Endothelial cell (in vitro differentiated cells): Measurements from ENCODE around the gene ELP2. TPM values are rescaled to one million over a fixed set of nuclear protein-coding genes. Genes with fewer than 3 reads are reported as not detected.

ENCODE experiments used
- DNase-seq: peaks from one replicate; pipeline ENCODE4 v3.0.0; 2021; ENCODE audit warnings: low spot score
- H3K27ac Mint-ChIP-seq: one replicate; pipeline ENCODE4 v1.8.0; 2021; ENCODE audit warnings: mixed read lengths, inconsistent platforms; ENCODE audit not compliant: unreplicated experiment
- H3K27me3 Mint-ChIP-seq: one replicate; pipeline ENCODE4 v1.8.0; 2021; ENCODE audit warnings: mild to moderate bottlenecking, moderate library complexity, mixed read lengths, inconsistent platforms; ENCODE audit not compliant: unreplicated experiment
- H3K36me3 Mint-ChIP-seq: one replicate; pipeline ENCODE4 v1.8.0; 2021; ENCODE audit warnings: mild to moderate bottlenecking, low read depth, mixed read lengths, inconsistent platforms; ENCODE audit not compliant: unreplicated experiment
- H3K4me1 Mint-ChIP-seq: one replicate; pipeline ENCODE4 v1.8.0; 2021; ENCODE audit warnings: mild to moderate bottlenecking, mixed read lengths, inconsistent platforms; ENCODE audit not compliant: unreplicated experiment
- H3K4me3 Mint-ChIP-seq: one replicate; pipeline ENCODE4 v1.8.0; 2021; ENCODE audit warnings: mild to moderate bottlenecking, mixed read lengths, inconsistent platforms; ENCODE audit not compliant: unreplicated experiment
- H3K9me3 Mint-ChIP-seq: one replicate; pipeline ENCODE4 v1.8.0; 2021; ENCODE audit warnings: mixed read lengths, inconsistent platforms; ENCODE audit not compliant: unreplicated experiment
- total RNA-seq: library from RNA; stranded (reverse); fragmentation: NEBNext Ultra II Directional; extraction: Animal tissue kit (Norgen Biotek cat#: 25700); gene quantifications from one replicate; pipeline ENCODE4 v1.2.1, GENCODE V29; 2021; ENCODE audit not compliant: unreplicated experiment
- TF ChIP-seq, protein P1 (sequence below): fragments of 200-600 bp; sonication (generic); IDR thresholded peaks from one replicate; pipeline ENCODE4 v1.5.0; 2021; ENCODE audit warnings: antibody characterized with exemption; ENCODE audit not compliant: unreplicated experiment

Gene ELP2
- total RNA-seq, 1 donor from 2014 or later = 90.5 TPM

DNA sequence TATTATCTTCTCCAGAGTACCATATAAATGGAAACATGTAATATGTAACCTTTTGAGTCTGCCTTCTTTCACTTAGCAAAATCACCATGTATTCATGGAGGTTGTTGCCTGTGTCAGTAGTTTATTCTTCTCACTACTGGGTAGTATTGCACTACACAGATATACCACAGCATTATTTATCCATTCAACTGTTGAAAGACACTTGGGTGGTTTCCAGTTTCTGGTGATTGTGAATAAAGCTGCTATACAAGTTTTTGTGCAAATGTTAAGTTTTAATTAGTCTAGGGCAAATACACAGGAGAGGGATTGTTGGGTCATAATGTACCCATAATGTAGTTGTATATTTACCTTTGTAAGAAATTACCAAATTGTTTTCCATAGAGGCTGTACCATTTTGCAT, 32.7 kb upstream of the ELP2 start:
- Mint-ChIP-seq H3K4me3 (no peak overlapping the region), H3K27ac (no peak overlapping the region), H3K9me3 (no peaks in the 10 kb centered on the region), H3K4me1 (peaks cover 25% of the 10 kb centered on the region), H3K27me3 (peaks cover 2% of the 10 kb centered on the region), H3K36me3 (no peaks in the 10 kb centered on the region)
- DNase-seq = no peak
- TF ChIP-seq, protein P1, sequence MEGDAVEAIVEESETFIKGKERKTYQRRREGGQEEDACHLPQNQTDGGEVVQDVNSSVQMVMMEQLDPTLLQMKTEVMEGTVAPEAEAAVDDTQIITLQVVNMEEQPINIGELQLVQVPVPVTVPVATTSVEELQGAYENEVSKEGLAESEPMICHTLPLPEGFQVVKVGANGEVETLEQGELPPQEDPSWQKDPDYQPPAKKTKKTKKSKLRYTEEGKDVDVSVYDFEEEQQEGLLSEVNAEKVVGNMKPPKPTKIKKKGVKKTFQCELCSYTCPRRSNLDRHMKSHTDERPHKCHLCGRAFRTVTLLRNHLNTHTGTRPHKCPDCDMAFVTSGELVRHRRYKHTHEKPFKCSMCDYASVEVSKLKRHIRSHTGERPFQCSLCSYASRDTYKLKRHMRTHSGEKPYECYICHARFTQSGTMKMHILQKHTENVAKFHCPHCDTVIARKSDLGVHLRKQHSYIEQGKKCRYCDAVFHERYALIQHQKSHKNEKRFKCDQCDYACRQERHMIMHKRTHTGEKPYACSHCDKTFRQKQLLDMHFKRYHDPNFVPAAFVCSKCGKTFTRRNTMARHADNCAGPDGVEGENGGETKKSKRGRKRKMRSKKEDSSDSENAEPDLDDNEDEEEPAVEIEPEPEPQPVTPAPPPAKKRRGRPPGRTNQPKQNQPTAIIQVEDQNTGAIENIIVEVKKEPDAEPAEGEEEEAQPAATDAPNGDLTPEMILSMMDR = no peak

GRCh38 chr18:36099311-36099710, 30.4 kb upstream of the ELP2 start:
- peaks cover 7% of the 10 kb centered on the region for H3K36me3 Mint-ChIP-seq
- peaks cover 8% of the 10 kb centered on the region for H3K4me1 Mint-ChIP-seq
- H3K4me3 Mint-ChIP-seq = no peak overlapping the region
- no peak overlapping the region for H3K27ac Mint-ChIP-seq
- peaks cover 2% of the 10 kb centered on the region for H3K27me3 Mint-ChIP-seq
- no peaks in the 10 kb centered on the region for H3K9me3 Mint-ChIP-seq
- TF ChIP-seq, protein P1 = no peak
- DNase-seq = no peak

DNA sequence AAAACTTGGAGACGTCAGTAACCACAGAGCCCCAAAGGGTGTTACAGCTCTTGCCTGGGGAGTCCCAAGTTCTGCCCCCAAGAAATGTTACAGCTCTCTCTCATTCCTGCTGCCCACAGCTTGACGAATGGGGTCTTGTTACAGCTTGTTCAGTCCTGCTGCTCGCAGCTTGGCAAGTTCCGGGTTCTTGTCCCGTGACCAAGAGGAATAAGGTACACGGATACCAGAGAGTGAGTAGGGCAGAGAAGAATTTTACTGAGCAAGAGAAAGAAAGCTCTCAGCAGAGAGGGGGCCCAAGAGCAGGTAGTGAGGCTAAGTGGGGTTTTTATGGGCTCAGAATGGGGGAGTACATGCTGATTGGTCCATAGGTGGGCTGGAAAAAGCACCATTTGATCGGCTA, 27.8 kb upstream of the ELP2 start:
- Mint-ChIP-seq H3K4me1 (no peaks in the 10 kb centered on the region), H3K27ac (no peak overlapping the region), H3K9me3 (no peaks in the 10 kb centered on the region), H3K4me3 (no peak overlapping the region), H3K27me3 (peaks cover 4% of the 10 kb centered on the region), H3K36me3 (peaks cover 8% of the 10 kb centered on the region)
- TF ChIP-seq, protein P1 = no peak
- no peak for DNase-seq

GRCh38 chr18:36104749-36105148, 24.9 kb upstream of the ELP2 start:
- H3K27me3 Mint-ChIP-seq = peaks cover 6% of the 10 kb centered on the region
- no peaks in the 10 kb centered on the region for H3K4me1 Mint-ChIP-seq
- no peak for DNase-seq
- H3K27ac Mint-ChIP-seq = no peak overlapping the region
- TF ChIP-seq, protein P1 = no peak
- H3K4me3 Mint-ChIP-seq = no peak overlapping the region
- peaks cover 8% of the 10 kb centered on the region for H3K36me3 Mint-ChIP-seq
- H3K9me3 Mint-ChIP-seq = no peaks in the 10 kb centered on the region

DNA sequence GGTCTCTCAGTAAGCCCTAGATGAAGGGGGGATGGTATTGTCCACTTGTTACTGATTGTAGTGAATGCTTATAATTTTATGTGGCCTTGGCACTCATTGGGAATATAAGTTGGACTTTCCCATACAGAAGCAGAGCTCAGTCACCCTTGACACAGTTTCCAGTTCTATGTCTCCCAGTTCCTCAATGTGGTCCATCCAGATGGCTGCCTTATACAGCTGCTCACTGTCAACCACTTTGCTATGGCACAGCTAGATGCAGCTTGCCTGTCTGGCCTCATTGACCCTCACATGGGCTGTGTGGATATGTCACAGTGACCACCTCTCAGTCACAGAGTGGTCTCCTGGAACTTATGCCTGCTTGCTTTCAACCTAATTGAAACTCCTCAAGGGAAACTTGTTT, 22.2 kb upstream of the ELP2 start:
- DNase-seq = no peak
- TF ChIP-seq, protein P1 = no peak
- Mint-ChIP-seq H3K27ac (no peak overlapping the region), H3K9me3 (no peaks in the 10 kb centered on the region), H3K27me3 (peaks cover 4% of the 10 kb centered on the region), H3K36me3 (peaks cover 24% of the 10 kb centered on the region), H3K4me1 (no peaks in the 10 kb centered on the region), H3K4me3 (no peak overlapping the region)
